Lung (tissue), 12 donors: Measurements from ENCODE around the gene GPATCH8. TPM values are rescaled to one million over a fixed set of nuclear protein-coding genes. Genes with fewer than 3 reads are reported as not detected.

ENCODE experiments used
- ATAC-seq: fragments of 200-7000 bp; cut with Tn5 transposase; one replicate; pipeline ENCODE4 v1.9.1; 2020; ENCODE audit warnings: moderate number of reproducible peaks; ENCODE audit not compliant: insufficient read depth, low FRiP score
- DNase-seq, 3 donors: peaks; one replicate each; pipeline ENCODE4 v3.0.0-alpha.2; 2013 to 2017
- H3K27ac ChIP-seq, 2 donors: one replicate each; pipeline ENCODE4 v1.5.1; 2013; ENCODE audit warnings: mild to moderate bottlenecking in 2 of 2, moderate library complexity in 2 of 2, control low read depth in 1 of 2, inconsistent platforms in 1 of 2, low read depth in 1 of 2, low read length in 1 of 2
- H3K27me3 ChIP-seq, 3 donors: one replicate each; pipeline ENCODE4 v1.5.1; 2013; ENCODE audit warnings: low read length in 2 of 3; ENCODE audit not compliant: control insufficient read depth in 3 of 3, insufficient read depth in 3 of 3
- H3K36me3 ChIP-seq, 4 donors: one replicate each; pipeline ENCODE4 v1.5.1; 2013; ENCODE audit warnings: low read length in 4 of 4, mild to moderate bottlenecking in 1 of 4, moderate library complexity in 1 of 4; ENCODE audit not compliant: control insufficient read depth in 4 of 4, insufficient read depth in 4 of 4
- H3K4me1 ChIP-seq, 5 donors: one replicate each; pipeline ENCODE4 v1.5.1; 2013; ENCODE audit warnings: low read length in 5 of 5, mild to moderate bottlenecking in 2 of 5, moderate library complexity in 1 of 5; ENCODE audit not compliant: control insufficient read depth in 5 of 5, insufficient read depth in 5 of 5
- H3K4me3 ChIP-seq: one replicate; pipeline ENCODE4 v1.5.1; 2013; ENCODE audit warnings: mild to moderate bottlenecking, control low read depth, moderate library complexity
- H3K9ac ChIP-seq, 2 donors: one replicate each; pipeline ENCODE4 v1.5.1; 2013; ENCODE audit warnings: low read length in 2 of 2, control low read depth in 1 of 2; ENCODE audit not compliant: insufficient read depth in 1 of 2
- H3K9me3 ChIP-seq, 4 donors: one replicate each; pipeline ENCODE4 v1.5.1; 2013; ENCODE audit warnings: low read length in 3 of 4, mild to moderate bottlenecking in 1 of 4, moderate library complexity in 1 of 4; ENCODE audit not compliant: control insufficient read depth in 4 of 4, insufficient read depth in 3 of 4
- WGBS, 2 donors: extraction: QIAGEN DNeasy Blood & Tissue Kit; methylation state at CpG; one replicate each; pipeline ENCODE4 v1.1.7; 2013; 5-methylcytosine and 5-hydroxymethylcytosine counted together
- polyA plus RNA-seq, 2 donors: library from polyadenylated mRNA; stranded (reverse); fragments of 200-250 nt; gene quantifications; one replicate each; pipeline ENCODE4 v1.2.1, GENCODE V29; 2013
- total RNA-seq, 2 donors: library from RNA; depleted of rRNA in 1 of 2; stranded (reverse); fragments of >200 nt in 1 of 2; gene quantifications; one replicate each; pipeline ENCODE4 v1.2.1, GENCODE V29; 2014 to 2021
- TF ChIP-seq, protein P1 (sequence below): IDR thresholded peaks from 2 replicates; pipeline ENCODE4 v1.5.1; 2012; ENCODE audit warnings: mild to moderate bottlenecking; ENCODE audit errors: control extremely low read depth, extremely low read depth
- donor health status: control.
- donor health status: control.
- donor health status: Bipolar disorder and iron deficiency.
- donor health status: healthy.
- donor health status: DM: yes; HTN: yes; CAD: no.

GPATCH8 gene
- total and polyA plus RNA-seq, 4 donors: 8.9 to 62.0 (median 23.8) TPM

DNA sequence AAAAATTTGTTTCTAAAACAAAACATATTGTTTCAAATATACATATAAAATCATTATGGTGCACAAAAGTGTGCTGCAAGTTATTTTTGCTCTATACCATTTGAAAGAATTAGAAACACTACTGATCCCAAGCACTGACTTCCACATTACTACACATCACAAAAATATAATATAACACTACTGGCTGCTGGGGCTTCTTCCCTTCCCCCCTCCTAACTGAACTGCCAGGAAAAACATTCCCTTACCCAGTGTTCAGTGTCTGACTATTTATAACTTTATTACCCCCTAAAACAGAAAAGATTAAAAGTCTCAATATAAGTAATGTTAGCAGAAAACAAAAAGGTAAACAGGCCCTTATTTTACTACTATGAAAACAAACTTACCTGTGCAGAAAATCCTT, 36.9 kb downstream of the GPATCH8 start:
- Histone ChIP-seq H3K9me3 (no peaks in the 10 kb centered on the region), H3K4me1 (peaks cover 0 to 9% (median 0%) of the 10 kb centered on the region in 5 donors), H3K4me3 (no peak overlapping the region), H3K27ac (no peak overlapping the region), H3K9ac (no peak overlapping the region), H3K36me3 (peaks cover 0 to 10% (median 2%) of the 10 kb centered on the region in 4 donors), H3K27me3 (no peaks in the 10 kb centered on the region)
- TF ChIP-seq, protein P1, sequence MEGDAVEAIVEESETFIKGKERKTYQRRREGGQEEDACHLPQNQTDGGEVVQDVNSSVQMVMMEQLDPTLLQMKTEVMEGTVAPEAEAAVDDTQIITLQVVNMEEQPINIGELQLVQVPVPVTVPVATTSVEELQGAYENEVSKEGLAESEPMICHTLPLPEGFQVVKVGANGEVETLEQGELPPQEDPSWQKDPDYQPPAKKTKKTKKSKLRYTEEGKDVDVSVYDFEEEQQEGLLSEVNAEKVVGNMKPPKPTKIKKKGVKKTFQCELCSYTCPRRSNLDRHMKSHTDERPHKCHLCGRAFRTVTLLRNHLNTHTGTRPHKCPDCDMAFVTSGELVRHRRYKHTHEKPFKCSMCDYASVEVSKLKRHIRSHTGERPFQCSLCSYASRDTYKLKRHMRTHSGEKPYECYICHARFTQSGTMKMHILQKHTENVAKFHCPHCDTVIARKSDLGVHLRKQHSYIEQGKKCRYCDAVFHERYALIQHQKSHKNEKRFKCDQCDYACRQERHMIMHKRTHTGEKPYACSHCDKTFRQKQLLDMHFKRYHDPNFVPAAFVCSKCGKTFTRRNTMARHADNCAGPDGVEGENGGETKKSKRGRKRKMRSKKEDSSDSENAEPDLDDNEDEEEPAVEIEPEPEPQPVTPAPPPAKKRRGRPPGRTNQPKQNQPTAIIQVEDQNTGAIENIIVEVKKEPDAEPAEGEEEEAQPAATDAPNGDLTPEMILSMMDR: no peak
- ATAC-seq: no peak
- no peak for DNase-seq

GRCh38 chr17:44465897-44466296, 37.3 kb downstream of the GPATCH8 start:
- Histone ChIP-seq H3K4me1 (peaks cover 0 to 9% (median 0%) of the 10 kb centered on the region in 5 donors), H3K9ac (no peak overlapping the region), H3K36me3 (peaks cover 0 to 9% (median 2%) of the 10 kb centered on the region in 4 donors), H3K27me3 (no peaks in the 10 kb centered on the region), H3K4me3 (no peak overlapping the region), H3K27ac (no peak overlapping the region), H3K9me3 (no peaks in the 10 kb centered on the region)
- ATAC-seq: no peak
- WGBS, 2 donors: 89 to 97% methylated on average over 3 of the region's 3 CpGs
- TF ChIP-seq, protein P1: no peak
- no peak for DNase-seq

- H3K9me3 ChIP-seq: no peaks in the 10 kb centered on the region
Observed at GRCh38 chr17:44465276-44465675, 37.9 kb downstream of the GPATCH8 start.

More at GRCh38 chr17:44465276-44465675, 37.9 kb downstream of the GPATCH8 start:
- TF ChIP-seq, protein P1: no peak
- Histone ChIP-seq H3K27ac (no peak overlapping the region), H3K9ac (no peak overlapping the region), H3K36me3 (peaks cover 0 to 12% (median 3%) of the 10 kb centered on the region in 4 donors), H3K27me3 (no peaks in the 10 kb centered on the region), H3K4me3 (no peak overlapping the region), H3K4me1 (peaks cover 0 to 9% (median 0%) of the 10 kb centered on the region in 5 donors)
- 96 to 97% methylated on average over 2 of the region's 2 CpGs for WGBS, 2 donors
- no peak for ATAC-seq
- no peak for DNase-seq
